HCT116 (cell line): ENCODE results near the gene TNFSF9.

Experiments used
- EZH2phosphoT487 ChIP-seq: fragments of 200-600 bp; IDR thresholded peaks from 2 replicates; pipeline ENCODE4 v1.6.1; 2018; ENCODE audit warnings: antibody characterized with exemption, borderline replicate concordance
- TF ChIP-seq, protein P1 (sequence below), 3 experiments: fragments of 200-600 bp in 1 of 3; sonication (generic) in 1 of 3; IDR thresholded peaks in 2 of 3; conservative IDR thresholded peaks in 1 of 3; 2 replicates each; pipeline ENCODE4 v1.5.1; 2012 to 2017; ENCODE audit warnings: low read depth in 2 of 3, low read length in 2 of 3, antibody characterized with exemption in 1 of 3, borderline replicate concordance in 1 of 3, control low read depth in 1 of 3, mild to moderate bottlenecking in 1 of 3, mixed read lengths in 1 of 3, mixed run types in 1 of 3, moderate library complexity in 1 of 3; ENCODE audit not compliant: insufficient read depth in 1 of 3
- TF ChIP-seq, protein P2 (sequence below): IDR thresholded peaks from 2 replicates; pipeline ENCODE4 v1.6.1; 2012

DNA sequence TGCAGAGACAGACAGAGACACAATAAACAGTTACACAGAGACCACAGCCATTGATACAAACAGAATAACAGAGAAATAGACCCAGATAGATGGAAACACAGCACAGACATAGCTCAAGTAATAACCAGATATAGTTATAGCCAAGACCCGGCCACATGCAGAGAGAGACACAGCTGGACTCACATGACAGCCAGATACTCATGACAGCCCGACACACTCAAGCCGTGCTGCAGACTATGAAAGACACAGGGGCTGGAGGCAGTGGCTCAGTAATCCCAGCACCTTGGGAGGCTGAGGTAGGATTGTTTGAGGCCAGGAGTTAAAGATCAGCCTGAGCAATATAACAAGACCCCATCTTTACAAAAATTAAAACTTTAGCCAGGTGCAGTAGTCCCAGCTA lies 47.6 kb upstream of the TNFSF9 start:
- TF ChIP-seq, protein P1, sequence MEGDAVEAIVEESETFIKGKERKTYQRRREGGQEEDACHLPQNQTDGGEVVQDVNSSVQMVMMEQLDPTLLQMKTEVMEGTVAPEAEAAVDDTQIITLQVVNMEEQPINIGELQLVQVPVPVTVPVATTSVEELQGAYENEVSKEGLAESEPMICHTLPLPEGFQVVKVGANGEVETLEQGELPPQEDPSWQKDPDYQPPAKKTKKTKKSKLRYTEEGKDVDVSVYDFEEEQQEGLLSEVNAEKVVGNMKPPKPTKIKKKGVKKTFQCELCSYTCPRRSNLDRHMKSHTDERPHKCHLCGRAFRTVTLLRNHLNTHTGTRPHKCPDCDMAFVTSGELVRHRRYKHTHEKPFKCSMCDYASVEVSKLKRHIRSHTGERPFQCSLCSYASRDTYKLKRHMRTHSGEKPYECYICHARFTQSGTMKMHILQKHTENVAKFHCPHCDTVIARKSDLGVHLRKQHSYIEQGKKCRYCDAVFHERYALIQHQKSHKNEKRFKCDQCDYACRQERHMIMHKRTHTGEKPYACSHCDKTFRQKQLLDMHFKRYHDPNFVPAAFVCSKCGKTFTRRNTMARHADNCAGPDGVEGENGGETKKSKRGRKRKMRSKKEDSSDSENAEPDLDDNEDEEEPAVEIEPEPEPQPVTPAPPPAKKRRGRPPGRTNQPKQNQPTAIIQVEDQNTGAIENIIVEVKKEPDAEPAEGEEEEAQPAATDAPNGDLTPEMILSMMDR (IDR thresholded peaks at IDR 0.05 in 2 of 3, conservative IDR thresholded peaks at IDR 0.05 in 1 of 3; ENCODE audit: borderline replicate concordance in 1 of 3, insufficient read depth in 1 of 3, low read depth in 2 of 3, low read length in 2 of 3): no peak
- no peak for TF ChIP-seq EZH2phosphoT487
- TF ChIP-seq, protein P2, sequence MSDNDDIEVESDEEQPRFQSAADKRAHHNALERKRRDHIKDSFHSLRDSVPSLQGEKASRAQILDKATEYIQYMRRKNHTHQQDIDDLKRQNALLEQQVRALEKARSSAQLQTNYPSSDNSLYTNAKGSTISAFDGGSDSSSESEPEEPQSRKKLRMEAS: no peak
